ENCODE data around the gene CPNE7.

DNA sequence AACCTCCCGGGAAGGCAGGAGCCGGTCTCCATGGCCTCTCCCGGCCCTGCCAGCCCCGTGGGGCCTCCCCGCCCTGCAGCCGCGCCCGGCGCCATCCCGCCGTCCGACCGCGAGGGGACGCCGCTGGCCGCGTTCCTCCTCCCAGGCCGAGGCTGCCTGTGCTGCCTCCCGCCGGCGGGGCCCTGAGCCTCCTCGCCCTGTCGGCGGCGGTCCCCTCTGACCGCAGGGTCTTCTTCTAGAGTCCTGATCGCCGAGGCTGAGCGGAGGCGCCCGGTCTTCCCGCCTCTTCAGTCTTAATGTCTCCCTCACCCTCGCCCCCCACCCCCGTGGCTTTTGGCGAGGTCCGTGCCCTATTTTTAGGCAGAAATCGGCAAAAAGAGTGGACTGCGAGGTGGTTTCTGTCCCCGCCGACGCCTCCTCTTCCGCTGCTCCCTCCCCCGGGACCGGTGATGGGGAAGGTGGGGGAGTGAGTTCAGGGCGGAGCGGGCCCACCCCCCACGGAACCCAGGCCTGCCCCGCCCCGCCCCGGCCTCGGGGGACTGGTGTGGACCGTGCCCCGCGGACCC is 794 bp upstream of the CPNE7 start:
- TF ChIP-seq CTCF (IDR thresholded peaks at IDR 0.05): peak in 2 of 4 experiments; percentile 17 to 41
- TF ChIP-seq EP300 (IDR thresholded peaks at IDR 0.05): no peak
